Measurements from ENCODE around the gene ANXA5. TPM values are rescaled to one million over a fixed set of nuclear protein-coding genes. Genes with fewer than 3 reads are reported as not detected.

Gene ANXA5
- total and polyA plus RNA-seq, 2 experiments from 2014 or later: 129 to 181 TPM

GRCh38 chr4:121714548-121714947 is 17.8 kb upstream of the ANXA5 start:
- no peaks in the 10 kb centered on the region for H3K9me2 ChIP-seq (ENCODE audit: insufficient read depth)
- no peak for ATAC-seq
- no peaks in the 10 kb centered on the region for H3K36me3 ChIP-seq (ENCODE audit: insufficient read depth)
- no peak overlapping the region for H3K27ac ChIP-seq (ENCODE audit: low read depth)
- no peaks in the 10 kb centered on the region for H3K9me3 Mint-ChIP-seq
- H3K4me3 ChIP-seq: no peak overlapping the region
- peaks cover 20% of the 10 kb centered on the region for H3K4me1 Mint-ChIP-seq
- peaks cover 6% of the 10 kb centered on the region for H3K27me3 Mint-ChIP-seq (ENCODE audit: insufficient read depth, low read depth, poor library complexity)
- H3K4me2 ChIP-seq: no peak overlapping the region
- no peak overlapping the region for H3K4me3 Mint-ChIP-seq
- H3K27ac Mint-ChIP-seq: no peak overlapping the region
- H3K4me1 ChIP-seq (ENCODE audit: insufficient read depth): peaks cover 12% of the 10 kb centered on the region
- no peaks in the 10 kb centered on the region for H3K79me2 ChIP-seq (replicated peaks; ENCODE audit: insufficient read depth)
- H4K20me1 ChIP-seq (replicated peaks; ENCODE audit: insufficient read depth): no peaks in the 10 kb centered on the region
- TF ChIP-seq, protein P1, sequence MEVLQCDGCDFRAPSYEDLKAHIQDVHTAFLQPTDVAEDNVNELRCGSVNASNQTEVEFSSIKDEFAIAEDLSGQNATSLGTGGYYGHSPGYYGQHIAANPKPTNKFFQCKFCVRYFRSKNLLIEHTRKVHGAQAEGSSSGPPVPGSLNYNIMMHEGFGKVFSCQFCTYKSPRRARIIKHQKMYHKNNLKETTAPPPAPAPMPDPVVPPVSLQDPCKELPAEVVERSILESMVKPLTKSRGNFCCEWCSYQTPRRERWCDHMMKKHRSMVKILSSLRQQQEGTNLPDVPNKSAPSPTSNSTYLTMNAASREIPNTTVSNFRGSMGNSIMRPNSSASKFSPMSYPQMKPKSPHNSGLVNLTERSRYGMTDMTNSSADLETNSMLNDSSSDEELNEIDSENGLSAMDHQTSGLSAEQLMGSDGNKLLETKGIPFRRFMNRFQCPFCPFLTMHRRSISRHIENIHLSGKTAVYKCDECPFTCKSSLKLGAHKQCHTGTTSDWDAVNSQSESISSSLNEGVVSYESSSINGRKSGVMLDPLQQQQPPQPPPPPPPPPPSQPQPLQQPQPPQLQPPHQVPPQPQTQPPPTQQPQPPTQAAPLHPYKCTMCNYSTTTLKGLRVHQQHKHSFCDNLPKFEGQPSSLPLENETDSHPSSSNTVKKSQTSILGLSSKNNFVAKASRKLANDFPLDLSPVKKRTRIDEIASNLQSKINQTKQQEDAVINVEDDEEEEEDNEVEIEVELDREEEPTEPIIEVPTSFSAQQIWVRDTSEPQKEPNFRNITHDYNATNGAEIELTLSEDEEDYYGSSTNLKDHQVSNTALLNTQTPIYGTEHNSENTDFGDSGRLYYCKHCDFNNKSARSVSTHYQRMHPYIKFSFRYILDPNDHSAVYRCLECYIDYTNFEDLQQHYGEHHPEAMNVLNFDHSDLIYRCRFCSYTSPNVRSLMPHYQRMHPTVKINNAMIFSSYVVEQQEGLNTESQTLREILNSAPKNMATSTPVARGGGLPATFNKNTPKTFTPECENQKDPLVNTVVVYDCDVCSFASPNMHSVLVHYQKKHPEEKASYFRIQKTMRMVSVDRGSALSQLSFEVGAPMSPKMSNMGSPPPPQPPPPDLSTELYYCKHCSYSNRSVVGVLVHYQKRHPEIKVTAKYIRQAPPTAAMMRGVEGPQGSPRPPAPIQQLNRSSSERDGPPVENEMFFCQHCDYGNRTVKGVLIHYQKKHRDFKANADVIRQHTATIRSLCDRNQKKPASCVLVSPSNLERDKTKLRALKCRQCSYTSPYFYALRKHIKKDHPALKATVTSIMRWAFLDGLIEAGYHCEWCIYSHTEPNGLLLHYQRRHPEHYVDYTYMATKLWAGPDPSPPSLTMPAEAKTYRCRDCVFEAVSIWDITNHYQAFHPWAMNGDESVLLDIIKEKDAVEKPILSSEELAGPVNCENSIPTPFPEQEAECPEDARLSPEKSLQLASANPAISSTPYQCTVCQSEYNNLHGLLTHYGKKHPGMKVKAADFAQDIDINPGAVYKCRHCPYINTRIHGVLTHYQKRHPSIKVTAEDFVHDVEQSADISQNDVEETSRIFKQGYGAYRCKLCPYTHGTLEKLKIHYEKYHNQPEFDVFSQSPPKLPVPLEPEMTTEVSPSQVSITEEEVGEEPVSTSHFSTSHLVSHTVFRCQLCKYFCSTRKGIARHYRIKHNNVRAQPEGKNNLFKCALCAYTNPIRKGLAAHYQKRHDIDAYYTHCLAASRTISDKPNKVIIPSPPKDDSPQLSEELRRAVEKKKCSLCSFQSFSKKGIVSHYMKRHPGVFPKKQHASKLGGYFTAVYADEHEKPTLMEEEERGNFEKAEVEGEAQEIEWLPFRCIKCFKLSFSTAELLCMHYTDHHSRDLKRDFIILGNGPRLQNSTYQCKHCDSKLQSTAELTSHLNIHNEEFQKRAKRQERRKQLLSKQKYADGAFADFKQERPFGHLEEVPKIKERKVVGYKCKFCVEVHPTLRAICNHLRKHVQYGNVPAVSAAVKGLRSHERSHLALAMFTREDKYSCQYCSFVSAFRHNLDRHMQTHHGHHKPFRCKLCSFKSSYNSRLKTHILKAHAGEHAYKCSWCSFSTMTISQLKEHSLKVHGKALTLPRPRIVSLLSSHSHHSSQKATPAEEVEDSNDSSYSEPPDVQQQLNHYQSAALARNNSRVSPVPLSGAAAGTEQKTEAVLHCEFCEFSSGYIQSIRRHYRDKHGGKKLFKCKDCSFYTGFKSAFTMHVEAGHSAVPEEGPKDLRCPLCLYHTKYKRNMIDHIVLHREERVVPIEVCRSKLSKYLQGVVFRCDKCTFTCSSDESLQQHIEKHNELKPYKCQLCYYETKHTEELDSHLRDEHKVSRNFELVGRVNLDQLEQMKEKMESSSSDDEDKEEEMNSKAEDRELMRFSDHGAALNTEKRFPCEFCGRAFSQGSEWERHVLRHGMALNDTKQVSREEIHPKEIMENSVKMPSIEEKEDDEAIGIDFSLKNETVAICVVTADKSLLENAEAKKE (CRISPR knock-in tag; IDR thresholded peaks at IDR 0.05): no peak
- TF ChIP-seq, protein P2, sequence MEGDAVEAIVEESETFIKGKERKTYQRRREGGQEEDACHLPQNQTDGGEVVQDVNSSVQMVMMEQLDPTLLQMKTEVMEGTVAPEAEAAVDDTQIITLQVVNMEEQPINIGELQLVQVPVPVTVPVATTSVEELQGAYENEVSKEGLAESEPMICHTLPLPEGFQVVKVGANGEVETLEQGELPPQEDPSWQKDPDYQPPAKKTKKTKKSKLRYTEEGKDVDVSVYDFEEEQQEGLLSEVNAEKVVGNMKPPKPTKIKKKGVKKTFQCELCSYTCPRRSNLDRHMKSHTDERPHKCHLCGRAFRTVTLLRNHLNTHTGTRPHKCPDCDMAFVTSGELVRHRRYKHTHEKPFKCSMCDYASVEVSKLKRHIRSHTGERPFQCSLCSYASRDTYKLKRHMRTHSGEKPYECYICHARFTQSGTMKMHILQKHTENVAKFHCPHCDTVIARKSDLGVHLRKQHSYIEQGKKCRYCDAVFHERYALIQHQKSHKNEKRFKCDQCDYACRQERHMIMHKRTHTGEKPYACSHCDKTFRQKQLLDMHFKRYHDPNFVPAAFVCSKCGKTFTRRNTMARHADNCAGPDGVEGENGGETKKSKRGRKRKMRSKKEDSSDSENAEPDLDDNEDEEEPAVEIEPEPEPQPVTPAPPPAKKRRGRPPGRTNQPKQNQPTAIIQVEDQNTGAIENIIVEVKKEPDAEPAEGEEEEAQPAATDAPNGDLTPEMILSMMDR (conservative IDR thresholded peaks at IDR 0.05; ENCODE audit: low read depth in 2 of 2): no peak
- TF ChIP-seq JUNB (IDR thresholded peaks at IDR 0.05; ENCODE audit: unreplicated experiment): no peak
- TF ChIP-seq ZNF331 (CRISPR knock-in tag; IDR thresholded peaks at IDR 0.05; ENCODE audit: low read depth): no peak
- TF ChIP-seq EZH2 (IDR thresholded peaks at IDR 0.05; ENCODE audit: low read depth, unreplicated experiment): no peak
- TF ChIP-seq, protein P3, sequence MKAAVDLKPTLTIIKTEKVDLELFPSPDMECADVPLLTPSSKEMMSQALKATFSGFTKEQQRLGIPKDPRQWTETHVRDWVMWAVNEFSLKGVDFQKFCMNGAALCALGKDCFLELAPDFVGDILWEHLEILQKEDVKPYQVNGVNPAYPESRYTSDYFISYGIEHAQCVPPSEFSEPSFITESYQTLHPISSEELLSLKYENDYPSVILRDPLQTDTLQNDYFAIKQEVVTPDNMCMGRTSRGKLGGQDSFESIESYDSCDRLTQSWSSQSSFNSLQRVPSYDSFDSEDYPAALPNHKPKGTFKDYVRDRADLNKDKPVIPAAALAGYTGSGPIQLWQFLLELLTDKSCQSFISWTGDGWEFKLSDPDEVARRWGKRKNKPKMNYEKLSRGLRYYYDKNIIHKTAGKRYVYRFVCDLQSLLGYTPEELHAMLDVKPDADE (IDR thresholded peaks at IDR 0.05): no peak
- TF ChIP-seq, protein P4, sequence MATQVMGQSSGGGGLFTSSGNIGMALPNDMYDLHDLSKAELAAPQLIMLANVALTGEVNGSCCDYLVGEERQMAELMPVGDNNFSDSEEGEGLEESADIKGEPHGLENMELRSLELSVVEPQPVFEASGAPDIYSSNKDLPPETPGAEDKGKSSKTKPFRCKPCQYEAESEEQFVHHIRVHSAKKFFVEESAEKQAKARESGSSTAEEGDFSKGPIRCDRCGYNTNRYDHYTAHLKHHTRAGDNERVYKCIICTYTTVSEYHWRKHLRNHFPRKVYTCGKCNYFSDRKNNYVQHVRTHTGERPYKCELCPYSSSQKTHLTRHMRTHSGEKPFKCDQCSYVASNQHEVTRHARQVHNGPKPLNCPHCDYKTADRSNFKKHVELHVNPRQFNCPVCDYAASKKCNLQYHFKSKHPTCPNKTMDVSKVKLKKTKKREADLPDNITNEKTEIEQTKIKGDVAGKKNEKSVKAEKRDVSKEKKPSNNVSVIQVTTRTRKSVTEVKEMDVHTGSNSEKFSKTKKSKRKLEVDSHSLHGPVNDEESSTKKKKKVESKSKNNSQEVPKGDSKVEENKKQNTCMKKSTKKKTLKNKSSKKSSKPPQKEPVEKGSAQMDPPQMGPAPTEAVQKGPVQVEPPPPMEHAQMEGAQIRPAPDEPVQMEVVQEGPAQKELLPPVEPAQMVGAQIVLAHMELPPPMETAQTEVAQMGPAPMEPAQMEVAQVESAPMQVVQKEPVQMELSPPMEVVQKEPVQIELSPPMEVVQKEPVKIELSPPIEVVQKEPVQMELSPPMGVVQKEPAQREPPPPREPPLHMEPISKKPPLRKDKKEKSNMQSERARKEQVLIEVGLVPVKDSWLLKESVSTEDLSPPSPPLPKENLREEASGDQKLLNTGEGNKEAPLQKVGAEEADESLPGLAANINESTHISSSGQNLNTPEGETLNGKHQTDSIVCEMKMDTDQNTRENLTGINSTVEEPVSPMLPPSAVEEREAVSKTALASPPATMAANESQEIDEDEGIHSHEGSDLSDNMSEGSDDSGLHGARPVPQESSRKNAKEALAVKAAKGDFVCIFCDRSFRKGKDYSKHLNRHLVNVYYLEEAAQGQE (IDR thresholded peaks at IDR 0.05; ENCODE audit: unreplicated experiment): no peak
- H2AFZ ChIP-seq: no peak overlapping the region
- H3K36me3 Mint-ChIP-seq (ENCODE audit: low read depth): no peaks in the 10 kb centered on the region
- no peaks in the 10 kb centered on the region for H3K27me3 ChIP-seq (ENCODE audit: insufficient read depth)
- DNase-seq (ENCODE audit: low spot score): no peak
- no peaks in the 10 kb centered on the region for H3F3A ChIP-seq (replicated peaks; ENCODE audit: low read depth)
